IPS-11a (cell line): Measurements from ENCODE around the gene PGM1.

Experiments used
- H3K4me3 ChIP-seq: one replicate; pipeline ENCODE4 v1.5.1; 2013; ENCODE audit warnings: low read depth, low read length, control low read depth

PGM1 gene

DNA sequence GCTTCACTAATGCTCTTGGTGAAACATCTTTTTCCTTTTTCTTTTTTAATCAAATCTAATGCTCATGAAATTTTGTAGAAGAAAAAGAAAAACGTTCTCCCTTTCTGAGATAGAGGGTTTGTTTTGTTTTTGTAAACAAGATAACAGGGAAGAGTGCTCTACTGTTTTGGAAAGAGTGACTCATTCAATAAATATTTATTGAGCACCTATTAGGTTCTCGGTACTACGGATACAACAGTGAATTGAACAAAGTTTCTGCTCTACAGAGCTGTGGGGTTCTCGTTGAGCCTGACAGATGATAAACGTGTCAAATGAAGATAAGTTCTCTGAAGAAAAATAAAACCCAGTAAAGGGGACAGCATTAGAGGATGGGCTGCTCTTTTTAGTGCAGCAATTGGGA, 7.0 kb downstream of the PGM1 start:
- H3K4me3 ChIP-seq = no peak overlapping the region

DNA sequence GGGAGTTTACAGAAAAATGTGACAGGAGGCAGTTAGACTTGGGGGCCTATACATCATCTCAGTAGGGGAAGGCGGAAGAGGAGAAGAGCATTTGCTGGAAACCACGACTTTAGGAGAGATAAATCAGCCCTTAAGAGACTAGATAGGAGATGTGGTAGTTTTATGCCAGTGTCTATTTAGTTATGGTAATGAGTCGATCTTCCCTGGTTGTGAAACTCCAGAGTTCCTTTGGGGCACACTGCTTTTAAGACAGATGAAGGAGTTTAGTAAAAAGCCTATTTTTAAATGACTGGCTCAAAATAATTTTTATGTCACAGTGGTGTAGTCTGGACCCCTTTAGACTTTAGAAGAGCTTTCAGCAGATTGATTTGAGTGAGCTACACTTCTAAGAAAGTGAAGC, 7.8 kb downstream of the PGM1 start:
- no peak overlapping the region for H3K4me3 ChIP-seq

DNA sequence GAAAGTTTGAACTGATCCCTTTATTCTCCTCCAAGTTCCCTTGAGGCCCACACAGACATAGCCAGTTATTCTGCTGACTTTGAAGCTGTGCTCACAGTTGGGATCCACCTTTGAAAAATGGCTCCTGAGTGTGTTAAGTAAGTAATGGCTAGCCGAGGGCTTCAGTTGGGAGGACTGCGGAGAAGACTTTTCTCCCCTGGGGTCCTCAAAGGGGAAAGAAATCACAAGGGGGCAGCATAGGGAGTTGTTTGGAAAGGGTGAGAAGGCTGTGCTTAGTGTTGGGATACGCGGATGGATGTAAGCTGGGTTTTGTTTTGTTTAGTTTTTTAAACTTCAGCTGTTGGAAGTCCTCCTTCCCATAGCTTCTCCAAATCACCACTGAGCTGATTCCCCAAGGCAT, 8.3 kb downstream of the PGM1 start:
- no peak overlapping the region for H3K4me3 ChIP-seq

DNA sequence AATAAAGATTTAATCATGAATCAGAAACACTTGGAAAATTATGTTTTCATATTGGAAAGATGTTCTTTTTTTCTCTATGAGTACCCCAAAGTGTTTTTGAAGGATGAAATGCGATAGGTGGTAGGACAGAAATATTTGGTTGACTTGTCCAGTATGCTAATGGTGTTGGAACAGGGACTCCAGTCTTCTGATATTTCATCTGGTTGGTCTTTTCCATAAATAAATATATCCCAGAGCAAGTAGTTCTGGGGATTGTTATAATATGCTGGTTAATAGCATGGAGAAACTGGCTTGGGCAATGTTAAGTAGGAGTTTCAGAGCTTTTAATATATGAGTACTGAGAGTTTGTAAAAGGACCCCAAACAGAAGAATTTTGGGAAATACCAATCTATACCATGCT, 8.7 kb downstream of the PGM1 start:
- no peak overlapping the region for H3K4me3 ChIP-seq

DNA sequence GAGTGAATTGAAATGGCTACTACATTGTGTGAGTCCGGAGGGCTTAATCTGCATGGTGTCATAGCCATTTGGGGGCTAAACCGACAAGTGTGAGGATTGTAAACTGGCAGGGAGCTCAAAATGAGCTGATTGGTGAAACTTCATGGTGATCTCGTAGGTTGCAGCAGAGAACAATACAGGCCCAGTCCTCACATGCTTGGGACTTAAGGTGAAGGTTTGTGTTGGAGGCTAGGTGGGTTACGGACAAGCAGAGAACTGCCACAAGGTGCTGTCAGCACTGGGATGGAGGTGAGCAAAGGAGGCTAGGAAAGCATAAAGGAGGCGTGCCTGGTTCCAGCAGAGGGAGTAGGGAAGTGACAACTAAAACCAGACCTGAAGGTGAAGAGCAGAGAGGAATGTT, 9.4 kb downstream of the PGM1 start:
- H3K4me3 ChIP-seq = no peak overlapping the region

DNA sequence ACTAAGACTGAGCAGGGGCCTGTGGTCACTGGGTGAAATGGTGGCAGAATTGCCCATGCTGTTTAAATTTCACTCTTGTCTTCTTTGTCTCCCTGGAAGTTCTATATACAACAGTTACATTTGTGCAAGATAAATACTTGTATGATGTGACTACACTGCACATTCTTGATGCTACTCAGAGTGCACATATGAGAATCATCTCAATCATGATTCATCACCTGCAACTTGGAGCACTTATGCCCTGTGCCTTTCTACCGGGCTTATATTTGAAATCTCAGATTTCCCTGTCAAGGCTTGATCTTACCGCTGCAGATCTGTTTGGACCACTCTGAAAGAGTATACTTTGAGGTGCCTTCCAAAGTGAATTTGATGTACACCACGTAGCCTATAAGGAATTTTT, 10.6 kb downstream of the PGM1 start:
- H3K4me3 ChIP-seq = no peak overlapping the region

DNA sequence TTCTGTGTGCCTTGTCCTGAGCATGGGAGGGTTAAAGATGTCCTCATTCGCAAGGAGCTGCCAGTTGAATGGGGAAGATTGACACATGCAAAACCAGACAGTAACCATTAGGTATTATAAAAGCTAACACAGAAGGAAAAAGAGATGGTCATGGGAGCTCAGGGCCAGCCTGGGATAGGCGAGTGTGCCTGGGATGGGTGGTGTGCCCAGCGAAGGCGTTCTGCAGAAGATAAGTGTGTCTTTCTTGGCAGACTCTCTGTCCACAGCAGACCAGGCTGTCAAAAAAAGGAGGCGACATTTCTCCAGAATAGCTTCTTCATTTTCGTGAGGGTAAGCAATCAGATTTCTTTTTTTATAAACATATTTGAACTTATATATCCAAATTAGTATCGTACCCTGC, 14.1 kb downstream of the PGM1 start:
- no peak overlapping the region for H3K4me3 ChIP-seq

DNA sequence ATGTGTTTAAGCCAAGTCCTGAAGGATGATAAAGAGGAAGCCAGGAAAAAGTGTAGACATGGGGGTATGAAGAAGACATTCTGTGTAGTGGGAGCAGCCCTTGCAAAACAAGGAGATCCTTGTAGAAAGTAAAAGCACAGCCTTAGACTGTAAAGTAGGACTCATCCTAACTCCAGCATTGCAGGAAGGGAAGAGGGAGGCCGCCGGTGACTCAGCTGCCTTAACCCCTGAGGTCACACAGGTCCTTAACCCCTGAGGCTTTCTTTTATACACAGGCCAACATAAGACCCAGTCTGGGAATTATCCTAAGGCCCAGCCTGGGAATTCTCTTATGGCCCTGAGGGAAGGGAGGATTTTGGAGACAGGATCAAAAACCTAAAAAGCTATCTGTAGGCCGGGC, 18.0 kb downstream of the PGM1 start:
- H3K4me3 ChIP-seq = no peak overlapping the region

DNA sequence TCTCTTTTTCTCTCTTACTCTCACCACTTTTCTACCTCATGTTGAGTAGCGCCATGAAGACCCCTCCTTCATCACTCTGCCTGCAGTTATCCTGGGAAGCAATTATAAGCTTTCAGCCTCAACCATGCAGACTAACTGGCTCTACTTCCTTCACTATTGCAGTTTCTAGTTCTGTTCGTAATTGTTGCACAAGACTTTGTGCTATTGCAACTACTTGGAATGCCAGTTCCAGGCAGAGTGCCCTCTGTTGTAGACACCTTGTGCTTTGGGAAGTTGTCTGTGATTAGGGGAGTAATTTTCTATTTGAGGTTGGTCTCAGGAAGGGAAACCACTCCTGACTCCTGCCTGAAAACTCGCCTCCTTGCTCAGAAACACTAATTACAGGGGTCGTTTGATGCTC, 19.4 kb downstream of the PGM1 start:
- no peak overlapping the region for H3K4me3 ChIP-seq

DNA sequence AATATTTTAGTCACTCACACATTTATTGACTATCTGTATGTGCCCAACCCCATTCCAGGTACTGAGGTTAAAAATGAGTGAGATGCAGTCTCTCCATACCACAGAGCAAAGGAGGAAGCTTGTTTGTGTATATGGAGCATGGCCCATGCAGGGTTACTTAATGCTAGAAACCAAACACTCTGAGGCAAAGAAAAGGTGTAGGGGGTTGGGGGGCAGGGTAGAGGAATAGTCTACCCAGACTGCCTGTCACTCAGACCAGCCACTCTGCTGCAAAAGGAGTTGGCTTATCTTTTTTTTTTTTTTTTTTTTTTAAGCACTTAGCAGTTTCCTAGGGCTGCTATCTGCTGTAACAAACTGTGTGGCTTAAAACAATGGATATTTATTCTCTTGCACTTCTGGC, 19.8 kb downstream of the PGM1 start:
- no peak overlapping the region for H3K4me3 ChIP-seq

DNA sequence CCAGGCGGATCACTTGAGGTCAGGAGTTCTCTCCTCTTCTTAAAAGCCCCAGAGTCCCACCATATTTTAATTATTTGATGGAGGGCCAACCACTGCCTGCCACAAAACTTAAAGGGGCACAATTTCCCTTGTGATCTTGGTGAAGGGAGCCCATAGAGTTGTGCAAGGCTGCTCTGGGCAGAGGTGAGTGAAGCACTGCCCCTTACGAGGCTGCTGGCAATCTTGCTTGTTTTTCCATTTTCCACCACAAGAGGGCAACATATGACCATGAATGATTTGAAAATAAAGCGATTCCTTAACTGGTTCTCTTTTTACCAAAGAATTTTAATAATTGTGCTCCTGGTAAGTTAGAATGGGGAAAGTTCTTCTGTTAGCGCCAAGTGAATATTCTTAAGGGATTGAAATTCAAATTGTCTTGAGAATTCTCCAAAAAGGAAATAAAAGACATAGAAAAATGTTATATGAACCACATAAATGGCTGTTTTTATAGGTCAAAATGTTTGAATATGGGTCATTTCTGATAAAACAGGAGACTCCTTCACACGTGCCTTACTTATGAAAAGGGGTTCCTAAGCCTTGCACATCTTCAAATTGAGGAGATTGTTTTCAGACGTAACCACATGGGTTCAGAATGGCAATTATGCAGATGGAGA, 22.7 kb downstream of the PGM1 start:
- no peak overlapping the region for H3K4me3 ChIP-seq

DNA sequence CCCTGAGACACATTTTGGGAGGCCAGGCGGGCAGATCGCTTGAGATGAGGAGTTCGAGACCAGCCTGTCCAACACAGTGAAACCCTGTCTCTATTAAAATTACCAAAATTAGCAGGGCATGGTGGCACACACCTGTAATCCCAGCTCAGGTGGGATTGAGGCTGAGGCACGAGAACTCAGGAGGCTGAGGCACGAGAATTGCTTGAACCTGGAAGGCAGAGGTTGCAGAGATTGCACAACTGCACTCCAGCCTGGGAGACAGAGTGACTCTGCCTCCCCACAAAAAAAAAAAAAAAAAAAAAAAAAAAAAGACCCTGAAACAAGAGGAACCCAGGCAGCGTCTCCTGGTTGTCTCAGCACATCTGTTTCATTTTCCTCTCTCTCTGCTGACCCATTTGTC, 24.2 kb downstream of the PGM1 start:
- H3K4me3 ChIP-seq = no peak overlapping the region

DNA sequence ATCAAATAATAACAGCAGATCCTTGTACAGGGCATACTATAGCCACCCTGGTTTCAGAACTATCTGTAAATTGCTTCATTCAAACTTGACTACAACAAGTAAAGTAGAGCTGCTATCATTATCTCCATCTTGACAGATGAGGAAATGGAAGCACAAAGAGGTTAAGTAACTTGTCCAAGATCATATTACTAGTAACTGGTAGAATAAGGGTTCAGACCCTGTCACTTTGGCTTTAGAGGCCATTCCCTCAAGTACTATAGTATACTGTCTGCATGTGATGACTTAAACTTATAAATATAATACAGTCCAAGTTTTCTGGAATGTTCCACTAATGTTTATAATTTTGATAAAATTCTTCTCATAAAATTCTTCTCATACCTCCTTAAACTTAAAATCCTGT, 24.8 kb downstream of the PGM1 start:
- H3K4me3 ChIP-seq = no peak overlapping the region

DNA sequence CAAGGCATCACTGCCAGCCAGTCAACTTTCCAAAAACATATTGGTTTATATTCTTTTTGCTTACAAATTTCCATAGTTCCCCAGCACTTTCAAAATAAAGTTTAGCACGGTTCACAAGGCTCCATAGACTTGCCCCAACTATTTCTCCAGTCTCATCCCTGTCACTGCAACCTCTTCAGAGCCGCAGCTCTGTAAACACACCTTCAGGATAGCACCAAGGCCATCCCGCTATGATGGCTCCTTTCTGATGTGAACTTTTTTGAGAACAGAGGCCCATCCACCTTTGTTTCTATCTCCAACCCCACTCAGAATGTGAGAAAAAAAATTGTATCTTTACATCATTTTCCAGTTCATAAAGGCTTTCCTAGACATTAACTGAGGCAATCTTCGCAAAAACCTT, 26.3 kb downstream of the PGM1 start:
- H3K4me3 ChIP-seq = no peak overlapping the region

DNA sequence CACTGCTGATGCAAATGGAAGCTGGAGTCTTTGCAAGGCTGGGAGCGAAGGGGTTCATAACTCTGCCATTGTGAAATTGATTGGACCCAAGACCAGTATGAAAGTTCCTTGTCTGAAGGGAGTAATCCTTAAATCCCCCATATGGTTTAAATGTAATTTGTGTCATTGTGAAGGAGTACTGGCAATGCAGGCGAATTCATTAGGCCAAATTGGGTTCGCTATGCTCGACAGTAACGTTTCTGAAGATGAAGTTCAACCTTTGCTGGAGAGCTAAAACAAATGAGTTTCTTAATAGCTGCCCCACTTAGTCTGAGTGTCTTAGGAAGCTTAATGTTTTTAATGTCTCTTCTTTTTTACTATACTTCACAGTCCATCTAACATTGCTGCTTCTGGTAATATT, 27.5 kb downstream of the PGM1 start:
- H3K4me3 ChIP-seq = no peak overlapping the region

DNA sequence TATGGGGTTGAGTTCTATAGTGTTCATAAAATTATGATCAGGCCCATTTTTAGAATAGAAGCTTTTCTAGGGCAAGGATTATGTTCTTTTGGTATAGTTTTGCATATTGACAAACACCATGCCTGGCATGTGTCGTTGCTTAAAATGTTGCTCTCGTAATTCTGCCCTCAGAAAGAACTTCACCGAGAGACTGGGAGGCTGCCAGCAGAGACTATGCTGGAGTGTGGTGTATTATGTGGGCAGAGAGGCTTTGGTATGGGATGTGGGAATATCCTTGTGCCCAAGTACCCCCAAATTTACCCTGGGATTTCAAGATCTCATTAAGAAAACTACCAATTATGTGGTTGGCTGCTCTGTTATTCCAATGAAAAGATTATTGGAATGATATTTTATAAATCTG, 27.9 kb downstream of the PGM1 start:
- no peak overlapping the region for H3K4me3 ChIP-seq

DNA sequence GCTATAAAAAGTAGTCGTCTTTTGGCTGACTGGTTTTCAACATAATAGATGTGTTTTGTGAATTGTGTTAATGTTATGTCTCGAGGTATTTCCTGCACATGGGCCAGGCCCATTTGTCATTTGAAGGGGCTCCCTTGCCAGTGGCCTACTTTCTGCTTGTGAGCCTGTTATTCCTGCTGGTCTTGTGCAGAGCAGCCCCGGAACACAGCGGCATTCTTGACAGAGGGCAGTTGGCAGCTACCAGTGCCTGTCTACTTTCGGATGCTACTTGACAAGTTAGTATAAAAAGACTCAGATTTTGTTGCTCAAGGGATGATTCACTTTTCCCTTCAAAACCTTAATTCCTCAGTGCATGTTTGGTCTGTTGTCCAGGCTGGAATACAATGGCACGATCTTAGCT, 28.5 kb downstream of the PGM1 start:
- no peak overlapping the region for H3K4me3 ChIP-seq

DNA sequence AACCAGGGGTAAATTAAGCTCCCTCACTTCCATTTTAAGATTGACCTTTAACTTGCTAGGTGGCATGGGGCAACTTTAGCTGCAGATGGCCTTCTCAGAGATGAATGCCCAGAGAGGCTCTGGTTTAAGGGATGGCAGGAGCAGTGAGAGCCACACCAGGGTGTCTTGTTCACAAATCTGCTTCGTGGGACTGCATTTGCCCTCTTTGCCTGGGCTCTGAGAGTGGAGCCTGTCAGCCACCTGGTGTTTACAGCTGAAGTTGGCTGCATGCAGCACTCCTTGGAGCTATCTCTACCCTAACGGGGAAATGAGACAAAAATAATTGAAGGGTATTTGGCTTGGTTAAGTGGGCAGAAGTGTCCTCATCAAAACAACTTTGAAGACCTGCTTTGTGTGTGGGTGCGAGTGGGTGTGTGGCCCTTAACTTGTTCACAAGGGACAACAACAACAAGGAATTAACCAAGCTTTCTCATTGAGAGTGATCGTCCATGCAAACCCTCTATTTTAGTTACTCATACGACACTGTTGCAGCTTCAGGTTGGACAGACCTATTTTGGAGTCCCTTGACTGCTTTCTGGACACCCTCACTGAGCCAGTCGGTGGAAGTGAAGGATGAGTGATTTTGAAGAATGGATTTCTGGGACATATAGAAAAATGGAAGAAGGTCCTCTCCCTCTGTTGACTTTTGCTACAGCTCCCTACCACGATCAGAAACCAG, 29.8 kb downstream of the PGM1 start:
- no peak overlapping the region for H3K4me3 ChIP-seq

DNA sequence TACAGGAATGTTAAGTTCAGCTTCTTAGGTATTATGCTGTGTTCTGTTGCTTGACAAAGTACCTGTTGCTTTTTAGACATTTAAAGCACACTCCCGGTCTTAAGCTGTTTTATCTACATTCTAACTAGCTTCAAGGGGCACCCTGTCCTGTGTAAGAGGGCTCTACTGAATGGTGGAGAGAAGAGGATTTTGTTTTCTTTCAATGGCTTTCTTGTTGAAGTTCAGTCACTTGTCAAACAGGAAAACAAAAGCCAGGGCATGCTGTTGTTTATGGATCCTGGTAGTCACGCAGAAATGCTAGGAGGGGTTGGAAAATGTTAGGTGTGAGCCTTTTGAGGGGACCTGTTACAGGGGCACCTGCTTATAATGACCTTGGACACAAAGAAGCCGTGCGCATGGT, 30.7 kb downstream of the PGM1 start:
- H3K4me3 ChIP-seq = no peak overlapping the region

DNA sequence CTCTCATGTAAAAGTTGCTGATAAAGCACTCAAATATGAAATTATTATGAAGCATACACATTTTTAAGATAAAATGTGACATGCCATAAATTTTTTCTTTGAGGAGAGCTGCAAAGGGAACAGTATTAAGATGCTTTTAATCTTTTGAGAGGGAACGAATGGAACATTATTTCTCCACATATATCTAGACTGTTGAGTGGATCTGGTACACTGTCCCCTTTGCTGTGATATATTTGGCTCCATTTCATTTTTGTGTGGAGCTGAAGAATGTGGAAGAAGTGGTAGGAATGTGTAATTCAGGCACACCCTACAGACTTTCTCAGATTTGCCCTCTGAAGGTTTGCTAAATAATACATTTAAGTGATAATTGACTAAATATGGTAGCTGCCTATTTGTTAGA, 31.7 kb downstream of the PGM1 start:
- no peak overlapping the region for H3K4me3 ChIP-seq

DNA sequence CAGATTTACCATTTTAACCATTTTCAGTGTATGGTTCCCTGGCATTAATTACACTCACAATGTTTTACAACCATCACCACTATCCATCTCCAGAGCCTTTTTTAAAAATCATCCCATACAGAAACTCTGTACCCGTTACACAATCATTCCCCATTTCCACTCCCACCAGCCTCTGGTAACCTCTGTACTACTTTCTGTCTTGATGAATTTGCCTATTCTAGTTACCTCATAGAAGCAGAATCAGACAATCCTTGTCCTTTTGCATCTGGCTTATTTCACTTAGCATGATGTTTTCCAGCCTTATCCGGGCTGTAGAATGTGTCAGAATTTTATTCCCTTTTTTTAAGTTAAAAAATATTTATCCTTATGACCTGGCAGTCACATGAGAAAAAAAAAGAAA, 33.0 kb downstream of the PGM1 start:
- H3K4me3 ChIP-seq = no peak overlapping the region

DNA sequence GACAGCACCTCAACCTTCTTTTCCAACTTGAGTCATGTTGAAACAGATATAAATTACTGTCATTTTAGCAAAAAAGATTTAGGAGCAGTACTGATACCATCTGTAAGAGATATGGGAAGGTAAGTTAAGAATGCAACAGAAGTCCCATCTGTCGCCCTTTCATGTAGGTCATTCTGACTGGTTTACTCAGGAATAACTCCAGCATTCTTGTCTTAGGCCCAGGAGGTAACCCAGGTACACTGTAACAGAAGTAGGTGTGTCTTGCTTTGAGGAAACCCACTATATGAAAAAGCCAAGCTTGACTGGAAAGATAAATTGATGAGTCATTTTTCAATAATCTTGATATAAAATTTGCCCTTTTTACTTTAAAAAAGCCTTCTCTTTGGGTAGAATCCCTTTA, 35.4 kb downstream of the PGM1 start:
- H3K4me3 ChIP-seq = no peak overlapping the region

DNA sequence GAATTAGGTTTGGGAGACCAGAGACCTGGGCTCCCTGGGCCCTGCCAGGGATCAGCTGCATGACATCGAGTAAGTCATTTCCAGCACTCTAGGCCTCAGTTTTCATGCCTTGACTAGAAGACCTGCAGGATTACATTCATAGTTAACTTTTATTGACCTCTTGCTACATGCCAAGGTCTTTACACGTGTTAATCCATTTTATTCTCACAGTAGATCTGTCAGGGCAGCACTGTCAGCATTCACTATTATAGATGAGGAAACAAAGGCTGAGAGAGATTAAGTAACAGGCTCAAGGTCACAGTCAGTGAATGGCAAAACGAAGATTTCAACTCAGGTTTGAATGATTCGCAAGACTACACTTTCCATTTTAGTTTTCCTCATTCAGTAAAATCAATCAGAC, 37.0 kb downstream of the PGM1 start:
- H3K4me3 ChIP-seq = no peak overlapping the region
